GM12878 (cell line): ENCODE results near the gene UNKL. TPM values are rescaled to one million over a fixed set of nuclear protein-coding genes. Genes with fewer than 3 reads are reported as not detected.

Experiments
- ATAC-seq: fragments of 200-7000 bp; cut with Tn5 transposase; 3 replicates; pipeline ENCODE4 v1.9.1; 2020; ENCODE audit warnings: mild to moderate bottlenecking, moderate library complexity
- BruUV-seq: library from RNA; stranded (reverse); fragments of 400-500 nt; replicated peaks from 2 replicates; lab custom pipeline; 2021; lab: Mats Ljungman, UMichigan
- CTCF ChIA-PET: fragments of 300-600 bp; sonication (Branson Sonifier 250); formaldehyde crosslinking; extraction: SDS; loops from one replicate; lab custom pipeline; 2021; ENCODE audit warnings: inconsistent platforms; lab: Yijun Ruan, JAX
- POLR2A ChIA-PET: fragments of 350-600 bp; formaldehyde crosslinking; extraction: SDS; loops from one replicate; lab custom pipeline; 2021; ENCODE audit warnings: inconsistent platforms; lab: Charles Lee
- RAD21 ChIA-PET: fragments of 300-600 bp; sonication (Branson Sonifier 250); formaldehyde crosslinking; loops from one replicate; lab custom pipeline; 2023; ENCODE audit warnings: antibody characterized with exemption; ENCODE audit not compliant: unreplicated experiment; lab: Charles Lee
- SMC1A ChIA-PET: fragments of 300-600 bp; sonication (Branson Sonifier 250); formaldehyde crosslinking; loops from one replicate; lab custom pipeline; 2023; ENCODE audit not compliant: unreplicated experiment, uncharacterized antibody; lab: Charles Lee
- DNase-seq: peaks from one replicate; pipeline ENCODE4 v3.0.0-alpha.2; 2011; ENCODE audit warnings: low read depth, low spot score
- FAIRE-seq: peaks from 3 replicates; lab custom pipeline; 2011; peaks lifted over from hg19 to GRCh38; lab: Jason Lieb, UNC
- H2AFZ ChIP-seq: 2 replicates; pipeline ENCODE4 v1.6.0; 2011; ENCODE audit warnings: low read depth, low read length, control low read depth; ENCODE audit not compliant: control insufficient read depth
- H3K27ac ChIP-seq: 2 replicates; pipeline ENCODE4 v1.5.1; 2011; ENCODE audit warnings: control low read depth; ENCODE audit not compliant: control insufficient read depth, insufficient read depth
- H3K27me3 ChIP-seq, 2 experiments: replicated peaks in 1 of 2; 2 replicates each; pipeline versions ENCODE4 v1.6.0 to v1.6.1; 2011; ENCODE audit warnings: low read length in 1 of 2; ENCODE audit not compliant: control insufficient read depth in 2 of 2, insufficient read depth in 2 of 2
- H3K36me3 ChIP-seq, 2 experiments: 2 replicates each; pipeline ENCODE4 v1.5.1; 2011; ENCODE audit warnings: low read length in 1 of 2; ENCODE audit not compliant: control insufficient read depth in 2 of 2, insufficient read depth in 2 of 2
- H3K4me1 ChIP-seq: 2 replicates; pipeline ENCODE4 v1.6.1; 2011; ENCODE audit warnings: mild to moderate bottlenecking, low read length, moderate library complexity, mixed read lengths; ENCODE audit not compliant: control insufficient read depth, insufficient read depth
- H3K4me2 ChIP-seq: 2 replicates; pipeline ENCODE4 v1.6.0; 2011; ENCODE audit warnings: control low read depth; ENCODE audit not compliant: control insufficient read depth, insufficient read depth
- H3K4me3 ChIP-seq: fragments of 200-600 bp; sonication (generic); 2 replicates; pipeline ENCODE4 v1.5.1; 2016
- H3K79me2 ChIP-seq: 2 replicates; pipeline ENCODE4 v1.6.0; 2011; ENCODE audit warnings: low read length; ENCODE audit not compliant: control insufficient read depth, insufficient read depth
- H3K9ac ChIP-seq: 2 replicates; pipeline ENCODE4 v1.8.0; 2011; ENCODE audit warnings: low read length, control low read depth, mixed read lengths; ENCODE audit not compliant: control insufficient read depth, insufficient read depth
- H3K9me3 ChIP-seq: replicated peaks from 3 replicates; pipeline ENCODE4 v1.5.1; 2011; ENCODE audit warnings: mild to moderate bottlenecking, low read length; ENCODE audit not compliant: control insufficient read depth, insufficient read depth
- H4K20me1 ChIP-seq: 2 replicates; pipeline ENCODE4 v1.6.0; 2011; ENCODE audit not compliant: control insufficient read depth, insufficient read depth
- BCL11A ChIP-seq: IDR thresholded peaks from 2 replicates; pipeline ENCODE4 v1.6.1; 2011; ENCODE audit warnings: low read depth, low read length
- BHLHE40 ChIP-seq, 2 experiments: fragments of 450-650 bp in 1 of 2; IDR thresholded peaks; 2 replicates each; pipeline ENCODE4 v1.6.1; 2011 to 2017; ENCODE audit warnings: low read depth in 2 of 2, borderline replicate concordance in 1 of 2, improper control_type of control experiment in 1 of 2, low read length in 1 of 2, mild to moderate bottlenecking in 1 of 2
- YY1 ChIP-seq: IDR thresholded peaks from 2 replicates; pipeline ENCODE4 v1.6.1; 2011; ENCODE audit warnings: low read depth, mild to moderate bottlenecking, low read length
- WGBS: methylation state at CpG from one replicate; pipeline ENCODE4 v1.1.6; 2016; ENCODE audit warnings: low lambda C conversion rate; ENCODE audit not compliant: insufficient replicate concordance, insufficient coverage; ENCODE audit errors: missing lambda C conversion rate; 5-methylcytosine and 5-hydroxymethylcytosine counted together
- in situ Hi-C: fragments of 300-500 bp; cut with MboI; formaldehyde crosslinking; loops from 9 replicates; pipeline ENCODE4 v1.14.3; 2018; ENCODE audit warnings: mixed read lengths
- intact Hi-C: fragments of 100-400 bp; cut with micrococcal nuclease; formaldehyde crosslinking; loops from one replicate; pipeline ENCODE4 v1.14.2; 2022; ENCODE audit not compliant: unreplicated experiment
- polyA plus RNA-seq, 11 experiments: library from polyadenylated mRNA; depleted of rRNA in 4 of 11; unstranded in 6 of 11; stranded (reverse) in 5 of 11; fragments of >200 nt; fragmentation: Nextera tagmentation in 4 of 11; fragmentation: Illumina TruSeq in 1 of 11; extraction: Ambion mirVana in 4 of 11; extraction: Trizol in 1 of 11; gene quantifications; 1 replicate in 1 of 11; 2 replicates in 10 of 11; pipeline versions ENCODE4 v1.2.1 to v1.2.3, GENCODE V29; 2011 to 2016; ENCODE audit warnings: inconsistent platforms in 2 of 11, missing spikeins in 2 of 11, low read depth in 1 of 11
- total RNA-seq, 4 experiments: library from RNA; depleted of rRNA in 3 of 4; stranded (reverse); fragments of >200 nt in 3 of 4; fragmentation: Illumina TruSeq in 1 of 4; extraction: Trizol in 1 of 4; gene quantifications; 2 replicates each; pipeline versions ENCODE4 v1.2.1 to v1.2.3, GENCODE V29; 2013 to 2021

Gene UNKL
- total and polyA plus RNA-seq, 10 of the 15 experiments (the other 5 are each of a cell fraction or from before 2014, with no cell fraction given), result 0.40 to 21.6 (median 9.1) TPM

DNA sequence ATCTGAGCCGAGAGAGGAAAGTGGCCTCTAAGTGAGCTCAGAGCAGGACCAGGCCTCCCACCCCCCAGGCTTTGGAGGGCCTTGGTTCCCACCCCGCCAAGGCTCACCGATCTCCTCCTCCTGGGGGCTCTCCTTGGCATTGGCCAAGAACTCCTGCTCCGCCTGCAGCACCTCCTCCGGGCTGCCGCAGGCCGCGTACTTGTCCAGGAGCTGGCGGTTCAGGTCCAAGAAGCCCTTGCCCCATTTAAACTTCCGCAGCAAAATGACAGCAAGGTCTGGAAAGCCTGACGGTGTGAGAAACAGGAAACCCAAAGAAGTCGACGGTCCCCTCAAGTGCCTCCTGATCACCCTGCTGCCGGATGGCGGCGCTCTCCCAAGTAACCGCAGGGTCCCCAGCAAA is 64.6 kb downstream of the UNKL start:
- Histone ChIP-seq H3K79me2 (peaks cover 27% of the 10 kb centered on the region), H3K27me3 (no peaks in the 10 kb centered on the region), H4K20me1 (no peaks in the 10 kb centered on the region), H3K27ac (no peak overlapping the region), H2AFZ (no peak overlapping the region), H3K4me2 (peak overlapping the region; percentile 56; the same call in 1 of the 2 replicates), H3K36me3 (peaks cover 0 to 6% of the 10 kb centered on the region in 2 experiments; a peak in 3 of 4 replicates), H3K4me1 (peaks cover 8% of the 10 kb centered on the region), H3K9me3 (no peaks in the 10 kb centered on the region), H3K4me3 (no peak overlapping the region), H3K9ac (no peak overlapping the region)
- CTCF ChIA-PET, result no interaction called here
- 92% methylated on average over 17 of the region's 17 CpGs for WGBS
- FAIRE-seq (no peak), DNase-seq (no peak), ATAC-seq (no peak)
- RAD21 ChIA-PET, result no interaction called here
- no peak for TF ChIP-seq BCL11A
- no peak for TF ChIP-seq YY1
- BruUV-seq, result no TSS peak
- SMC1A ChIA-PET, result interaction anchor here (0.6 kb wide), 1 partner anchor 1654 kb away, joined by 3 read pairs; no protein-coding TSS in a partner anchor
- intact Hi-C loops, result no loop called here
- in situ Hi-C loops, result no loop called here
- POLR2A ChIA-PET, result no interaction called here

DNA sequence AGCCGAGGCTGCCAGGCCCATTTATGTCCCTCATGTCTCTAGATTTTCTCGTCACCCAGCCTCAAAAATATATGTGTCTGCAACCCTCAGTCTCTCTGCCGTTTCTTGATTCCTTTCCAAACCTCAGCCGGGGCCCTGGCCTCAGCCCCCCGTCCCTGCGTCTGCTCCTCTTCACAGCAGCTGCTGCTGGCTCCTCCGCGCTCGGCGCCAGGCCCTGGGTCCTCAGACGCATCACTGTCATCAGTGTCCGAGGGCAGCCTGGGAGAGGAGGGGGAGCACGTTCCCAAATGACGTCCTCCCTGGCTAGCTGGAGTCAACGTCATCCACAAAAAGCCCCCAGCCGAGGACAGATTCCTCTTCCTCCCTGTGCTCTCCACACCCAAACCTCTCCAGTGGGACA is 65.2 kb downstream of the UNKL start:
- ChIA-PET SMC1A (interaction anchor here (0.6 kb wide), 1 partner anchor 1654 kb away, joined by 3 read pairs; no protein-coding TSS in a partner anchor), POLR2A (no interaction called here), CTCF (no interaction called here), RAD21 (no interaction called here)
- intact Hi-C loops (no loop called here), in situ Hi-C loops (no loop called here)
- WGBS, result 84% methylated on average over 16 of the region's 16 CpGs
- Histone ChIP-seq H3K27ac (no peak overlapping the region), H3K27me3 (no peaks in the 10 kb centered on the region), H3K79me2 (peaks cover 27% of the 10 kb centered on the region), H3K4me3 (no peak overlapping the region), H3K36me3 (peaks cover 0 to 6% of the 10 kb centered on the region in 2 experiments; a peak in 3 of 4 replicates), H3K9ac (no peak overlapping the region), H3K9me3 (no peaks in the 10 kb centered on the region), H3K4me2 (no peak overlapping the region), H3K4me1 (peaks cover 8% of the 10 kb centered on the region), H4K20me1 (no peaks in the 10 kb centered on the region), H2AFZ (no peak overlapping the region)
- BruUV-seq, result no TSS peak
- ATAC-seq (no peak), FAIRE-seq (no peak), DNase-seq (no peak)
- no peak for TF ChIP-seq BHLHE40 (IDR thresholded peaks at IDR 0.05; ENCODE audit: borderline replicate concordance in 1 of 2, low read depth in 2 of 2, low read length in 1 of 2)
